ENCODE measurements around the gene FCGBP. TPM values are rescaled to one million over a fixed set of nuclear protein-coding genes. Genes with fewer than 3 reads are reported as not detected.

FCGBP gene
- total and polyA plus RNA-seq, 2 of the 4 experiments (the other 2 are of a cell fraction), result under 0.01 to 0.03 TPM

GRCh38 chr19:39970425-39970674 lies 35.9 kb upstream of the FCGBP start:
- Histone ChIP-seq H3K23ac (ENCODE audit: low read depth, low read length) (peak overlapping the region; percentile 70), H3K14ac (replicated peaks; ENCODE audit: low read depth, low read length) (peak overlapping the region; percentile 88), H3K27ac (ENCODE audit: insufficient read depth, low read length) (peak overlapping the region; percentile 66), H4K5ac (ENCODE audit: low read depth, low read length) (peak overlapping the region; percentile 73), H3K79me1 (ENCODE audit: low read depth in 1 of 2, low read length in 2 of 2) (peaks cover 14 to 40% of the 10 kb centered on the region in 2 experiments), H3K18ac (ENCODE audit: low read depth, low read length) (no peak overlapping the region; the same call in 1 of the 2 replicates), H3K4me1 (ENCODE audit: control insufficient read depth, insufficient read depth, low read length) (peaks cover 2% of the 10 kb centered on the region; the same call in 1 of the 2 replicates), H4K8ac (ENCODE audit: low read depth in 2 of 2, low read length in 2 of 2) (peak overlapping the region; percentile 14 to 87), H2AK9ac (replicated peaks; ENCODE audit: low read depth, low read length, poor library complexity) (peak overlapping the region; percentile 97), H2BK15ac (ENCODE audit: low read depth, low read length) (no peak overlapping the region), H3K4me2 (ENCODE audit: low read depth, low read length) (peak overlapping the region; percentile 95), H3K4ac (ENCODE audit: low read depth, low read length) (peak overlapping the region; percentile 82), H3K9ac (ENCODE audit: low read depth, low read length) (peak overlapping the region; percentile 71), H2AFZ (replicated peaks; ENCODE audit: low read length, poor library complexity) (peak overlapping the region; percentile 97), H2BK120ac (ENCODE audit: low read depth, low read length) (no peak overlapping the region; the same call in 1 of the 2 replicates), H3K4me3 (ENCODE audit: insufficient read depth, low read depth, low read length) (peak overlapping the region; percentile 62), H2AK5ac (ENCODE audit: low read depth, low read length) (peak overlapping the region; percentile 22), H4K91ac (ENCODE audit: insufficient read depth, low read depth, low read length) (peak overlapping the region; percentile 78), H3K9me3 (ENCODE audit: control insufficient read depth, insufficient read depth, low read length) (no peaks in the 10 kb centered on the region), H3K9me1 (ENCODE audit: insufficient read depth, low read length) (no peaks in the 10 kb centered on the region), H3K27me3 (ENCODE audit: control insufficient read depth, insufficient read depth, low read length) (no peaks in the 10 kb centered on the region), H4K20me1 (ENCODE audit: insufficient read depth, low read length) (peaks cover 4% of the 10 kb centered on the region; the same call in 1 of the 2 replicates), H2BK5ac (ENCODE audit: low read depth, low read length, poor library complexity, severe bottlenecking) (peak overlapping the region; percentile 47), H3K56ac (ENCODE audit: extremely low read depth, insufficient read depth, low read length) (peak overlapping the region; percentile 83), H2BK20ac (ENCODE audit: low read depth, low read length) (no peak overlapping the region), H3K36me3 (ENCODE audit: control insufficient read depth, insufficient read depth, low read length) (peaks cover 22% of the 10 kb centered on the region)
- dilution Hi-C loops (cut with HindIII; ENCODE audit: low sequenced_read_pairs, unreplicated experiment) (no loop called here), intact Hi-C loops (cut with micrococcal nuclease) (loop anchor here (1.0 to 2.0 kb wide), 2 partner anchors 124 to 177 kb away; partner anchors contain the start of gene FBL), in situ Hi-C loops (cut with MboI; ENCODE audit: low sequenced_read_pairs) (no loop called here)
- TF ChIP-seq RCOR1 (IDR thresholded peaks at IDR 0.05; ENCODE audit: insufficient replicate concordance, low read length) (no peak), CHD1 (IDR thresholded peaks at IDR 0.05; ENCODE audit: low read depth, low read length) (no peak), RAD21 (IDR thresholded peaks at IDR 0.05; ENCODE audit: low read length) (no peak), ELK1 (IDR thresholded peaks at IDR 0.05; ENCODE audit: borderline replicate concordance, low read depth, low read length) (no peak), BHLHE40 (IDR thresholded peaks at IDR 0.05; ENCODE audit: low read depth, low read length) (no peak), MXI1 (IDR thresholded peaks at IDR 0.05; ENCODE audit: borderline replicate concordance, low read depth, low read length) (no peak), MAZ (IDR thresholded peaks at IDR 0.05; ENCODE audit: borderline replicate concordance, low read depth, low read length) (no peak), RFX5 (IDR thresholded peaks at IDR 0.05; ENCODE audit: low read depth, low read length) (no peak), USF2 (IDR thresholded peaks at IDR 0.05; ENCODE audit: low read depth, low read length) (no peak), MAFK (IDR thresholded peaks at IDR 0.05; ENCODE audit: low read depth, low read length) (no peak), POLR2A (IDR thresholded peaks at IDR 0.05; ENCODE audit: low read depth, low read length) (no peak)
- no TSS peak for BruUV-seq (replicated peaks)
- 4% methylated on average over 7 of the region's 11 CpGs; no CpG with 5 or more reads in 1 of the 2 experiments for WGBS, 2 experiments (ENCODE audit: extremely low coverage in 2 of 2, insufficient read length in 1 of 2)
- ATAC-seq (ENCODE audit: low read depth) (no peak; the same call in 1 of the 2 replicates), DNase-seq (no peak)
- POLR2A ChIA-PET (ENCODE audit: unreplicated experiment), result no interaction called here
- CTCF ChIA-PET, result interaction anchor here (0.6 to 1.9 kb wide), 9 partner anchors 12 to 1851 kb away, joined by 3 to 17 read pairs (median 4); partner anchors contain the start of genes FBL and ZNF546

Data from IMR-90 (cell line).